Activated naive CD4-positive, alpha-beta T cell treated with Interleukin-2 at 50 U/mL for 16 hours (primary cell): ENCODE measurements around the gene CCL3.
"Not testable (repeated sequence)": the region's sequence is repeated elsewhere in the genome, so short reads cannot be mapped to it uniquely, and the experiment has no call there.

Source experiments
- DNase-seq: peaks from one replicate; pipeline ENCODE4 v3.0.0-alpha.2; 2020

CCL3 gene

GRCh38 chr17:36089888-36090836 is at the start of gene CCL3:
Gene CCL3 (minus strand): TSS chr17:36090143. CDS start chr17:36090058, 85 bp downstream.
- peak; percentile 43 for DNase-seq

GRCh38 chr17:36136439-36136838 is 46.5 kb upstream of the CCL3 start:
- no peak for DNase-seq

GRCh38 chr17:36136036-36136435 is 46.1 kb upstream of the CCL3 start:
- DNase-seq: no peak

GRCh38 chr17:36135465-36135864 is 45.5 kb upstream of the CCL3 start:
- DNase-seq: no peak

- DNase-seq: no peak
These were observed 43.8 kb upstream of the CCL3 start for GRCh38 chr17:36133602-36134236.

- DNase-seq: no peak
These were observed 42.5 kb upstream of the CCL3 start for GRCh38 chr17:36132421-36132831.

GRCh38 chr17:36131931-36132330 is 42.0 kb upstream of the CCL3 start:
- DNase-seq: no peak

- DNase-seq: no peak
These were observed 41.5 kb upstream of the CCL3 start for GRCh38 chr17:36131421-36131820.

- no peak for DNase-seq
These were observed 40.4 kb upstream of the CCL3 start for GRCh38 chr17:36130346-36130745.

- DNase-seq: no peak
These were observed 39.7 kb upstream of the CCL3 start for GRCh38 chr17:36129616-36130015.

GRCh38 chr17:36128411-36128978 is 38.6 kb upstream of the CCL3 start:
- no peak for DNase-seq

GRCh38 chr17:36127911-36128310 is 38.0 kb upstream of the CCL3 start:
- DNase-seq: no peak

- no peak for DNase-seq
These were observed 37.4 kb upstream of the CCL3 start for GRCh38 chr17:36127199-36127893.

GRCh38 chr17:36124879-36125824 is 35.2 kb upstream of the CCL3 start:
- no peak for DNase-seq

- no peak for DNase-seq
These were observed 33.5 kb upstream of the CCL3 start for GRCh38 chr17:36123431-36123830.

GRCh38 chr17:36121099-36121498 is 31.2 kb upstream of the CCL3 start:
- DNase-seq: not testable (repeated sequence)

- no peak for DNase-seq
These were observed 30.3 kb upstream of the CCL3 start for GRCh38 chr17:36120221-36120620.

- DNase-seq: no peak
These were observed 28.8 kb upstream of the CCL3 start for GRCh38 chr17:36118477-36119353.

GRCh38 chr17:36117505-36118382 is 27.8 kb upstream of the CCL3 start:
- peak; percentile 47 for DNase-seq

- not testable (repeated sequence) for DNase-seq
These were observed 25.7 kb upstream of the CCL3 start for GRCh38 chr17:36115649-36115977.
